Upper lobe of left lung (tissue), 6 donors: ENCODE results near the gene DCAF6. TPM values are rescaled to one million over a fixed set of nuclear protein-coding genes. Genes with fewer than 3 reads are reported as not detected.

Source experiments
- ATAC-seq, 2 donors: fragments of 200-7000 bp; cut with Tn5 transposase; one replicate each; pipeline ENCODE4 v1.9.1; 2022; ENCODE audit warnings: mild to moderate bottlenecking in 2 of 2, moderate library complexity in 2 of 2; ENCODE audit not compliant: low FRiP score in 2 of 2
- DNase-seq, 2 donors: peaks; one replicate each; pipeline ENCODE4 v3.0.0-alpha.2; 2019 to 2020
- H3K27ac ChIP-seq, 4 donors: fragments of 200-600 bp; sonication (generic); one replicate each; pipeline ENCODE4 v1.5.1; 2016 to 2019
- H3K27me3 ChIP-seq, 4 donors: fragments of 200-600 bp; sonication (generic); one replicate each; pipeline ENCODE4 v1.5.1; 2017 to 2019
- H3K36me3 ChIP-seq, 4 donors: fragments of 200-600 bp; sonication (generic); one replicate each; pipeline ENCODE4 v1.5.1; 2016 to 2019
- H3K4me1 ChIP-seq, 4 donors: fragments of 200-600 bp; sonication (generic); one replicate each; pipeline ENCODE4 v1.5.1; 2018 to 2019
- H3K4me3 ChIP-seq, 4 donors: fragments of 200-600 bp; sonication (generic); one replicate each; pipeline ENCODE4 v1.5.1; 2017 to 2019; ENCODE audit warnings: mild to moderate bottlenecking in 2 of 4, moderate library complexity in 1 of 4
- H3K9me3 ChIP-seq, 4 donors: fragments of 200-600 bp; sonication (generic); one replicate each; pipeline ENCODE4 v1.5.1; 2018 to 2019
- CTCF ChIP-seq, 6 experiments: fragments of 450-650 bp in 4 of 6; fragments of 200-600 bp in 2 of 6; sonication (generic) in 2 of 6; IDR thresholded peaks; one replicate each; pipeline ENCODE4 v1.5.1; 2016 to 2019; ENCODE audit warnings: antibody characterized with exemption in 6 of 6
- EP300 ChIP-seq, 4 donors: sonication (generic); formaldehyde crosslinking; IDR thresholded peaks; one replicate each; pipeline ENCODE4 v1.5.1; 2017; ENCODE audit warnings: antibody characterized with exemption in 4 of 4, control low read depth in 2 of 4
- POLR2A ChIP-seq, 4 donors: fragments of 450-650 bp; IDR thresholded peaks; one replicate each; pipeline ENCODE4 v1.5.1; 2016 to 2017; ENCODE audit warnings: antibody characterized with exemption in 4 of 4, mild to moderate bottlenecking in 2 of 4
- POLR2AphosphoS5 ChIP-seq, 2 donors: sonication (generic); formaldehyde crosslinking; IDR thresholded peaks; one replicate each; pipeline ENCODE4 v1.5.1; 2017; ENCODE audit warnings: antibody characterized with exemption in 2 of 2
- WGBS, 2 donors: methylation state at CpG; one replicate each; pipeline ENCODE4 v1.1.5; 2017 to 2018; 5-methylcytosine and 5-hydroxymethylcytosine counted together
- total RNA-seq, 6 donors: library from RNA; depleted of rRNA in 4 of 6; stranded (reverse); fragments of >200 nt in 4 of 6; gene quantifications; one replicate each; pipeline versions ENCODE4 v1.1.0 to v1.2.1, GENCODE V29; 2016 to 2021
- donor health status: DM: no; HTN: no; CAD: no; lungs with moderate emphysema.
- donor health status: DM: no; HTN: yes; CAD: no; lungs with severe emphysema.

DCAF6 gene
- total RNA-seq, 6 donors from 2014 or later = 37.5 to 110 (median 55.5) TPM

- Histone ChIP-seq H3K36me3 (peaks cover 5 to 38% (median 13%) of the 10 kb centered on the region in 4 donors), H3K27me3 (no peaks in the 10 kb centered on the region), H3K9me3 (no peaks in the 10 kb centered on the region), H3K27ac (no peak overlapping the region), H3K4me1 (peaks cover 0 to 4% (median 2%) of the 10 kb centered on the region in 4 donors), H3K4me3 (no peak overlapping the region)
- DNase-seq (no peak), ATAC-seq (no peak)
- WGBS, 2 donors = 93 to 98% methylated on average over 3 of the region's 3 CpGs
- no peak for TF ChIP-seq POLR2A (IDR thresholded peaks at IDR 0.05)
- TF ChIP-seq CTCF (IDR thresholded peaks at IDR 0.05) = no peak
- no peak for TF ChIP-seq POLR2AphosphoS5 (IDR thresholded peaks at IDR 0.05)
- no peak for TF ChIP-seq EP300 (IDR thresholded peaks at IDR 0.05)
Observed at GRCh38 chr1:167996266-167996665, 59.8 kb downstream of the DCAF6 start.

- ATAC-seq (no peak), DNase-seq (no peak)
- TF ChIP-seq POLR2A (IDR thresholded peaks at IDR 0.05) (no peak), CTCF (IDR thresholded peaks at IDR 0.05) (no peak), EP300 (IDR thresholded peaks at IDR 0.05) (no peak), POLR2AphosphoS5 (IDR thresholded peaks at IDR 0.05) (no peak)
- Histone ChIP-seq H3K4me3 (no peak overlapping the region), H3K36me3 (peaks cover 5 to 31% (median 10%) of the 10 kb centered on the region in 4 donors), H3K4me1 (peaks cover 0 to 4% (median 2%) of the 10 kb centered on the region in 4 donors), H3K27ac (no peak overlapping the region), H3K9me3 (no peaks in the 10 kb centered on the region), H3K27me3 (no peaks in the 10 kb centered on the region)
- WGBS, 2 donors = 76 to 77% methylated on average over 3 of the region's 3 CpGs
Observed at GRCh38 chr1:167997037-167997575, 60.6 kb downstream of the DCAF6 start.

DNA sequence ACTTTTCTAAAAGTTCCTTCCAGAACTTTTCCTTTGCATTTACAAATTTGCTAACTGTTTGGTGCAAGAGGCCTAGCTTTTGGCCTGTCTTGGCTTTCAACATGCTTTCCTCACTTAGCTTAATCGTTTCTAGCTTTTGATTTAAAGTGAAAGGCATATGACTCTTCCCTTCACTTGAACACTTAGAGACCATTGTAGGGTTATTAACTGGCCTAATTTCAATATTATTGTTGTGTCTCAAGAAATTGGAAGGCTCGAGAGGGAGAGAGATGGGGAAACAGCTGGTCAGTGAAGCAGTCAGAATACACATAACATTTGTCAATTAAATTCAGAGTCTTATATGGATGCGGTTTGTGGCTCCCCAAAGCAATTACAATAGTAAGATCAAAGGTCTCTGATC is 63.4 kb downstream of the DCAF6 start:
- Histone ChIP-seq H3K27ac (peak overlapping the region in 1 of 4 donors; percentile 5), H3K27me3 (no peaks in the 10 kb centered on the region), H3K36me3 (peaks cover 0 to 24% (median 2%) of the 10 kb centered on the region in 4 donors), H3K4me3 (no peak overlapping the region), H3K9me3 (no peaks in the 10 kb centered on the region), H3K4me1 (peaks cover 0 to 4% (median 2%) of the 10 kb centered on the region in 4 donors)
- DNase-seq (no peak), ATAC-seq (no peak)
- TF ChIP-seq POLR2AphosphoS5 (IDR thresholded peaks at IDR 0.05) (no peak), CTCF (IDR thresholded peaks at IDR 0.05) (no peak), POLR2A (IDR thresholded peaks at IDR 0.05) (no peak)
- 68 to 71% methylated on average over 3 of the region's 3 CpGs for WGBS, 2 donors

GRCh38 chr1:168000656-168001055 is 64.2 kb downstream of the DCAF6 start:
- Histone ChIP-seq H3K9me3 (no peaks in the 10 kb centered on the region), H3K27ac (no peak overlapping the region), H3K27me3 (no peaks in the 10 kb centered on the region), H3K4me3 (no peak overlapping the region), H3K4me1 (peaks cover 0 to 4% (median 2%) of the 10 kb centered on the region in 4 donors), H3K36me3 (peaks cover 0 to 27% (median 2%) of the 10 kb centered on the region in 4 donors)
- ATAC-seq (no peak), DNase-seq (no peak)
- TF ChIP-seq CTCF (IDR thresholded peaks at IDR 0.05) (no peak), EP300 (IDR thresholded peaks at IDR 0.05) (no peak), POLR2A (IDR thresholded peaks at IDR 0.05) (no peak), POLR2AphosphoS5 (IDR thresholded peaks at IDR 0.05) (no peak)
- 48 to 67% methylated on average over 3 of the region's 3 CpGs for WGBS, 2 donors

- Histone ChIP-seq H3K4me3 (no peak overlapping the region), H3K4me1 (peaks cover 0 to 4% (median 2%) of the 10 kb centered on the region in 4 donors), H3K36me3 (peaks cover 0 to 27% (median 2%) of the 10 kb centered on the region in 4 donors), H3K27ac (no peak overlapping the region), H3K9me3 (no peaks in the 10 kb centered on the region), H3K27me3 (no peaks in the 10 kb centered on the region)
- TF ChIP-seq POLR2A (IDR thresholded peaks at IDR 0.05) = no peak
- TF ChIP-seq POLR2AphosphoS5 (IDR thresholded peaks at IDR 0.05) = no peak
- no peak for TF ChIP-seq CTCF (IDR thresholded peaks at IDR 0.05)
- no peak for TF ChIP-seq EP300 (IDR thresholded peaks at IDR 0.05)
- ATAC-seq (no peak), DNase-seq (no peak)
- 100% methylated on average over 1 of the region's 1 CpG for WGBS, 2 donors
Observed at GRCh38 chr1:168001213-168001612, 64.7 kb downstream of the DCAF6 start.
